Measurements from ENCODE around the gene CFP. TPM values are rescaled to one million over a fixed set of nuclear protein-coding genes. Genes with fewer than 3 reads are reported as not detected.

The CFP gene
- total and polyA plus RNA-seq, 2 of the 13 experiments (the other 11 are each of a cell fraction or from before 2014, with no cell fraction given) = 0.01 TPM; not detected in 1

DNA sequence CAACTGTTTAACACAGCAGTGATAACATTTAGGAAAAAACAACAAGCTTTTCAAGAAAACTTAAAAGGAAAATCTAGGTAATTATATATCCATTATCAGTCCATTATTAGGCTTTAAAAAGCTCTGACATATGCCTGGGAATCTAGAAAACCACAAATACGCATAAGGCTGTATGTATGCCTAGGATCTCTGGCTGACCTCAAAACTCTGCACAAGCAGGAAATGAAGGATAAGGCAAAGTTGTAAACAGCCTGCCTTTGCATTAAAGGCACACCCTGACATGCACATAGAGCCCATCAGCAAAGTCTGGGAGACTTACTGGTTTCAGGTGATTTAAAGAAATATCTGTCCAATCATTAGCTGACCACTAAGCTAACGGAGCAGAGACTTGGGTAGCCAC is 33.5 kb downstream of the CFP start:
- no peak overlapping the region for H3K4me2 ChIP-seq (ENCODE audit: low read depth, low read length)
- H3K36me3 ChIP-seq (replicated peaks in 1 of 2; ENCODE audit: control insufficient read depth in 1 of 2, insufficient read depth in 2 of 2, low read length in 2 of 2) = no peaks in the 10 kb centered on the region

More for the DNA sequence above, 33.5 kb downstream of the CFP start:
- no peak for FAIRE-seq
- POLR2A ChIA-PET = no interaction called here
- no TSS peak for BruUV-seq (replicated peaks)
- no peak for DNase-seq (ENCODE audit: low spot score)
- Histone ChIP-seq H3K9me3 (ENCODE audit: low read length) (no peaks in the 10 kb centered on the region), H2AFZ (ENCODE audit: low read length) (no peak overlapping the region), H3K27ac (ENCODE audit: extremely low read length, insufficient read depth, low read length) (no peak overlapping the region), H3K4me3 (replicated peaks in 1 of 3; ENCODE audit: insufficient read depth in 1 of 3, low read depth in 2 of 3, low read length in 3 of 3) (no peak overlapping the region), H3K9ac (ENCODE audit: insufficient read depth, low read depth, low read length) (no peak overlapping the region), H3K79me2 (ENCODE audit: insufficient read depth, low read length) (no peaks in the 10 kb centered on the region), H3K4me1 (ENCODE audit: insufficient read depth, low read length) (no peaks in the 10 kb centered on the region), H4K20me1 (ENCODE audit: insufficient read depth, low read length) (no peaks in the 10 kb centered on the region), H3K27me3 (ENCODE audit: control insufficient read depth in 1 of 2, insufficient read depth in 2 of 2, low read length in 2 of 2) (no peaks in the 10 kb centered on the region)
- TF ChIP-seq MAFF (IDR thresholded peaks at IDR 0.05; ENCODE audit: low read depth, low read length) (no peak), PCBP2 (optimal IDR thresholded peaks at IDR 0.05; ENCODE audit: low read depth, low read length, poor library complexity, severe bottlenecking) (no peak), ZKSCAN1 (IDR thresholded peaks at IDR 0.05; ENCODE audit: low read length) (no peak), PAWR (CRISPR knock-in tag; IDR thresholded peaks at IDR 0.05; ENCODE audit: borderline replicate concordance) (no peak), FOXJ3 (CRISPR knock-in tag; IDR thresholded peaks at IDR 0.05; ENCODE audit: borderline replicate concordance) (no peak), SETDB1 (CRISPR knock-in tag; IDR thresholded peaks at IDR 0.05; ENCODE audit: borderline replicate concordance) (no peak), ZNF263 (CRISPR knock-in tag; IDR thresholded peaks at IDR 0.05) (no peak), ZBTB21 (CRISPR knock-in tag; IDR thresholded peaks at IDR 0.05) (no peak), MAZ (IDR thresholded peaks at IDR 0.05; ENCODE audit: borderline replicate concordance, low read depth, low read length) (no peak), MAZ (CRISPR knock-in tag; IDR thresholded peaks at IDR 0.05; ENCODE audit: low read depth) (no peak), RNF2 (conservative IDR thresholded peaks at IDR 0.05; ENCODE audit: low read depth) (no peak), ATF1 (CRISPR knock-in tag; IDR thresholded peaks at IDR 0.05) (no peak)
- TF ChIP-seq, protein P1, sequence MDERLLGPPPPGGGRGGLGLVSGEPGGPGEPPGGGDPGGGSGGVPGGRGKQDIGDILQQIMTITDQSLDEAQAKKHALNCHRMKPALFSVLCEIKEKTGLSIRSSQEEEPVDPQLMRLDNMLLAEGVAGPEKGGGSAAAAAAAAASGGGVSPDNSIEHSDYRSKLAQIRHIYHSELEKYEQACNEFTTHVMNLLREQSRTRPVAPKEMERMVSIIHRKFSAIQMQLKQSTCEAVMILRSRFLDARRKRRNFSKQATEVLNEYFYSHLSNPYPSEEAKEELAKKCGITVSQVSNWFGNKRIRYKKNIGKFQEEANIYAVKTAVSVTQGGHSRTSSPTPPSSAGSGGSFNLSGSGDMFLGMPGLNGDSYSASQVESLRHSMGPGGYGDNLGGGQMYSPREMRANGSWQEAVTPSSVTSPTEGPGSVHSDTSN (CRISPR knock-in tag; IDR thresholded peaks at IDR 0.05) = no peak
- TF ChIP-seq, protein P2, sequence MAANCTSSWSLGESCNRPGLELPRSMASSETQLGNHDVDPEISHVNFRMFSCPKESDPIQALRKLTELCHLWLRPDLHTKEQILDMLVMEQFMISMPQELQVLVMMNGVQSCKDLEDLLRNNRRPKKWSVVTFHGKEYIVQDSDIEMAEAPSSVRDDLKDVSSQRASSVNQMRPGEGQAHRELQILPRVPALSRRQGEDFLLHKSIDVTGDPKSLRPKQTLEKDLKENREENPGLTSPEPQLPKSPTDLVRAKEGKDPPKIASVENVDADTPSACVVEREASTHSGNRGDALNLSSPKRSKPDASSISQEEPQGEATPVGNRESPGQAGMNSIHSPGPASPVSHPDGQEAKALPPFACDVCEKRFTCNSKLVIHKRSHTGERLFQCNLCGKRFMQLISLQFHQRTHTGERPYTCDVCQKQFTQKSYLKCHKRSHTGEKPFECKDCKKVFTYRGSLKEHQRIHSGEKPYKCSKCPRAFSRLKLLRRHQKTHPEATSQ (CRISPR knock-in tag; IDR thresholded peaks at IDR 0.05; ENCODE audit: borderline replicate concordance) = no peak
- TF ChIP-seq, protein P3, sequence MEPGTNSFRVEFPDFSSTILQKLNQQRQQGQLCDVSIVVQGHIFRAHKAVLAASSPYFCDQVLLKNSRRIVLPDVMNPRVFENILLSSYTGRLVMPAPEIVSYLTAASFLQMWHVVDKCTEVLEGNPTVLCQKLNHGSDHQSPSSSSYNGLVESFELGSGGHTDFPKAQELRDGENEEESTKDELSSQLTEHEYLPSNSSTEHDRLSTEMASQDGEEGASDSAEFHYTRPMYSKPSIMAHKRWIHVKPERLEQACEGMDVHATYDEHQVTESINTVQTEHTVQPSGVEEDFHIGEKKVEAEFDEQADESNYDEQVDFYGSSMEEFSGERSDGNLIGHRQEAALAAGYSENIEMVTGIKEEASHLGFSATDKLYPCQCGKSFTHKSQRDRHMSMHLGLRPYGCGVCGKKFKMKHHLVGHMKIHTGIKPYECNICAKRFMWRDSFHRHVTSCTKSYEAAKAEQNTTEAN (CRISPR knock-in tag; conservative IDR thresholded peaks at IDR 0.05) = no peak
- TF ChIP-seq, protein P4, sequence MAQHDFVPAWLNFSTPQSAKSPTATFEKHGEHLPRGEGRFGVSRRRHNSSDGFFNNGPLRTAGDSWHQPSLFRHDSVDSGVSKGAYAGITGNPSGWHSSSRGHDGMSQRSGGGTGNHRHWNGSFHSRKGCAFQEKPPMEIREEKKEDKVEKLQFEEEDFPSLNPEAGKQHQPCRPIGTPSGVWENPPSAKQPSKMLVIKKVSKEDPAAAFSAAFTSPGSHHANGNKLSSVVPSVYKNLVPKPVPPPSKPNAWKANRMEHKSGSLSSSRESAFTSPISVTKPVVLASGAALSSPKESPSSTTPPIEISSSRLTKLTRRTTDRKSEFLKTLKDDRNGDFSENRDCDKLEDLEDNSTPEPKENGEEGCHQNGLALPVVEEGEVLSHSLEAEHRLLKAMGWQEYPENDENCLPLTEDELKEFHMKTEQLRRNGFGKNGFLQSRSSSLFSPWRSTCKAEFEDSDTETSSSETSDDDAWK (CRISPR knock-in tag; IDR thresholded peaks at IDR 0.05) = no peak
- intact Hi-C loops (cut with micrococcal nuclease; ENCODE audit: unreplicated experiment) = no loop called here
- in situ Hi-C loops (cut with HindIII; ENCODE audit: extremely low pct_ligation_motif_present, low pct_unique_long_range_greater_than_20kb) = no loop called here
- no peak for ATAC-seq
- CTCF ChIA-PET (ENCODE audit: low intra/inter-chr PET ratio, low total read pairs) = no interaction called here
- WGBS (ENCODE audit: low lambda C conversion rate) = 0% methylated on average over 2 of the region's 2 CpGs

Measured in HepG2 (cell line).